Osteoblast (primary cell): ENCODE measurements around the gene DNM1L. TPM values are rescaled to one million over a fixed set of nuclear protein-coding genes. Genes with fewer than 3 reads are reported as not detected.

Source experiments
- DNase-seq: peaks from one replicate; pipeline ENCODE4 v3.0.0; 2011; ENCODE audit warnings: low spot score, mixed read lengths; ENCODE audit not compliant: insufficient read length; ENCODE audit errors: missing footprints
- H2AFZ ChIP-seq: 2 replicates; pipeline ENCODE4 v1.6.0; 2011; ENCODE audit warnings: mild to moderate bottlenecking, low read length
- H3K27ac ChIP-seq: 2 replicates; pipeline ENCODE4 v1.5.1; 2011; ENCODE audit warnings: mild to moderate bottlenecking, low read depth, low read length, moderate library complexity
- H3K27me3 ChIP-seq: 2 replicates; pipeline ENCODE4 v1.6.0; 2012; ENCODE audit warnings: mild to moderate bottlenecking, control low read depth, inconsistent platforms, low read length, moderate library complexity; ENCODE audit not compliant: insufficient read depth
- H3K36me3 ChIP-seq: 2 replicates; pipeline ENCODE4 v1.5.1; 2011; ENCODE audit warnings: mild to moderate bottlenecking, low read length, control low read depth, moderate library complexity; ENCODE audit not compliant: insufficient read depth
- H3K4me1 ChIP-seq: 2 replicates; pipeline ENCODE4 v1.5.1; 2011; ENCODE audit warnings: mild to moderate bottlenecking, low read length, control low read depth, moderate library complexity; ENCODE audit not compliant: insufficient read depth
- H3K4me2 ChIP-seq: 2 replicates; pipeline ENCODE4 v1.6.0; 2011; ENCODE audit warnings: mild to moderate bottlenecking, low read length; ENCODE audit not compliant: insufficient read depth
- H3K4me3 ChIP-seq: fragments of 200-600 bp; sonication (generic); 3 replicates; pipeline ENCODE4 v1.5.1; 2012; ENCODE audit warnings: mild to moderate bottlenecking, low read length, inconsistent platforms; ENCODE audit not compliant: insufficient read depth
- H3K79me2 ChIP-seq: 2 replicates; pipeline ENCODE4 v1.6.0; 2012; ENCODE audit warnings: mild to moderate bottlenecking, low read length, control low read depth, inconsistent platforms; ENCODE audit not compliant: insufficient read depth
- H3K9me3 ChIP-seq: 2 replicates; pipeline ENCODE4 v1.5.1; 2011; ENCODE audit warnings: low read depth, low read length, control low read depth
- H4K20me1 ChIP-seq: 2 replicates; pipeline ENCODE4 v1.6.0; 2012; ENCODE audit warnings: mild to moderate bottlenecking, low read length, control low read depth; ENCODE audit not compliant: insufficient read depth
- total RNA-seq: library from RNA; depleted of rRNA; stranded (reverse); fragments of >200 nt; gene quantifications from 2 replicates; pipeline ENCODE4 v1.2.3, GENCODE V29; 2012
- TF ChIP-seq, protein P1 (sequence below): IDR thresholded peaks from 2 replicates; pipeline ENCODE4 v1.5.1; 2011; ENCODE audit warnings: mild to moderate bottlenecking, low read depth, low read length, moderate library complexity; ENCODE audit errors: extremely low read depth

Gene DNM1L
- total RNA-seq, 1 donor: 74.9 TPM

DNA sequence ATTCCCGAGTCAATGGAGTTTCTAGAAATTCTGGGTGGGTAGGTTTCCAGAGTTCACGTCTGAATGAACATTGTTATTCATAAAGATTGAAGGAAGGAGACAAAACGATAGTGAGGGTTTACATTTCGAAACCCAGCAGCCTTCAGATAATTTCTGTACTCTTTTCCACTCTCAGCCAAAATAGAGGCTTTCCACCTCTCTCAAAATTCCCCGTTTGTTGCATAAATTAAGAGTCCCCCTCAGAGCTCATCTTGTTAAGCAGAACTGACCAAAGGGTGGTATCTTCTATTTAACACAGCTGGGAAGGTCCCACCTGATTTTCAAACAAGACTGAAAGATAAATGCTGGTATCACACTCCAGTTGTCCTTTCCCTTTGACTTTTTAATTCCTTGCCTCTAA is 98.1 kb downstream of the DNM1L start:
- no peaks in the 10 kb centered on the region for H3K4me1 ChIP-seq
- no peak overlapping the region for H3K27ac ChIP-seq
- no peaks in the 10 kb centered on the region for H3K36me3 ChIP-seq
- H3K79me2 ChIP-seq: no peaks in the 10 kb centered on the region
- TF ChIP-seq, protein P1, sequence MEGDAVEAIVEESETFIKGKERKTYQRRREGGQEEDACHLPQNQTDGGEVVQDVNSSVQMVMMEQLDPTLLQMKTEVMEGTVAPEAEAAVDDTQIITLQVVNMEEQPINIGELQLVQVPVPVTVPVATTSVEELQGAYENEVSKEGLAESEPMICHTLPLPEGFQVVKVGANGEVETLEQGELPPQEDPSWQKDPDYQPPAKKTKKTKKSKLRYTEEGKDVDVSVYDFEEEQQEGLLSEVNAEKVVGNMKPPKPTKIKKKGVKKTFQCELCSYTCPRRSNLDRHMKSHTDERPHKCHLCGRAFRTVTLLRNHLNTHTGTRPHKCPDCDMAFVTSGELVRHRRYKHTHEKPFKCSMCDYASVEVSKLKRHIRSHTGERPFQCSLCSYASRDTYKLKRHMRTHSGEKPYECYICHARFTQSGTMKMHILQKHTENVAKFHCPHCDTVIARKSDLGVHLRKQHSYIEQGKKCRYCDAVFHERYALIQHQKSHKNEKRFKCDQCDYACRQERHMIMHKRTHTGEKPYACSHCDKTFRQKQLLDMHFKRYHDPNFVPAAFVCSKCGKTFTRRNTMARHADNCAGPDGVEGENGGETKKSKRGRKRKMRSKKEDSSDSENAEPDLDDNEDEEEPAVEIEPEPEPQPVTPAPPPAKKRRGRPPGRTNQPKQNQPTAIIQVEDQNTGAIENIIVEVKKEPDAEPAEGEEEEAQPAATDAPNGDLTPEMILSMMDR: no peak
- no peak overlapping the region for H3K4me2 ChIP-seq
- no peak for DNase-seq
- H3K9me3 ChIP-seq: no peaks in the 10 kb centered on the region
- H3K27me3 ChIP-seq: no peaks in the 10 kb centered on the region
- H2AFZ ChIP-seq: no peak overlapping the region
- no peaks in the 10 kb centered on the region for H4K20me1 ChIP-seq
- H3K4me3 ChIP-seq: no peak overlapping the region

GRCh38 chr12:32777691-32778175 is 98.6 kb downstream of the DNM1L start:
- H3K4me3 ChIP-seq: no peak overlapping the region
- no peak for DNase-seq
- no peaks in the 10 kb centered on the region for H3K4me1 ChIP-seq
- no peaks in the 10 kb centered on the region for H3K27me3 ChIP-seq
- H3K27ac ChIP-seq: no peak overlapping the region
- TF ChIP-seq, protein P1: no peak
- H4K20me1 ChIP-seq: no peaks in the 10 kb centered on the region
- no peaks in the 10 kb centered on the region for H3K36me3 ChIP-seq
- no peaks in the 10 kb centered on the region for H3K9me3 ChIP-seq
- no peak overlapping the region for H2AFZ ChIP-seq
- H3K79me2 ChIP-seq: no peaks in the 10 kb centered on the region
- H3K4me2 ChIP-seq: no peak overlapping the region

- no peak overlapping the region for H3K27ac ChIP-seq
- H2AFZ ChIP-seq: no peak overlapping the region
- no peaks in the 10 kb centered on the region for H3K79me2 ChIP-seq
- no peak overlapping the region for H3K4me3 ChIP-seq
- H3K27me3 ChIP-seq: no peaks in the 10 kb centered on the region
- no peaks in the 10 kb centered on the region for H3K9me3 ChIP-seq
- TF ChIP-seq, protein P1: no peak
- H3K4me1 ChIP-seq: no peaks in the 10 kb centered on the region
- no peaks in the 10 kb centered on the region for H3K36me3 ChIP-seq
- no peaks in the 10 kb centered on the region for H4K20me1 ChIP-seq
- no peak for DNase-seq
- no peak overlapping the region for H3K4me2 ChIP-seq
These were observed 101.0 kb downstream of the DNM1L start for GRCh38 chr12:32780071-32780470.

DNA sequence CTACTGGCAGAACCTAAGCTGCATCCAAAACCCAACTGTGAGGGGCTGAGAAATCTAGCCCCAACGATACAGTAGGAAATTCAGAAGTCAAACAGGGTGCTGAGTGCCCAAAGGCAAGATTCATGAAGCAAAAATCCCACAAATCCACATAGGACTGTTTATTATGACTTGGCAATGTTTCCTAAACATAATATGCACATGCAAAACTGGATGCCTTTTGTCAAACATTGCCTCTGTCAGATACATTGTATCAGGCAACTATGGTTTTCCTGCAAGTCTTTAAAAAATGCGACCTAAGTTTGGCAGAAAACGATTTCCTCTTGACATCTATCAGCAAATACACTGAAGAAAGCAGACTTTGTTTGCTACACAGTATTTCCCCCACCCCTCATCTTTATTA is 103.9 kb downstream of the DNM1L start:
- Histone ChIP-seq H3K27me3 (no peaks in the 10 kb centered on the region), H3K9me3 (no peaks in the 10 kb centered on the region), H2AFZ (no peak overlapping the region), H3K4me1 (no peaks in the 10 kb centered on the region), H3K27ac (no peak overlapping the region), H3K4me3 (no peak overlapping the region), H3K79me2 (no peaks in the 10 kb centered on the region), H4K20me1 (no peaks in the 10 kb centered on the region), H3K4me2 (no peak overlapping the region), H3K36me3 (no peaks in the 10 kb centered on the region)
- DNase-seq: no peak
- TF ChIP-seq, protein P1: no peak
